Keratinocyte (primary cell): ENCODE data around the gene SPAG6.

Experiments
- EZH2 ChIP-seq: IDR thresholded peaks from one replicate; pipeline ENCODE4 v1.6.1; 2012; ENCODE audit warnings: inconsistent platforms, mild to moderate bottlenecking, low read length, moderate library complexity
- TF ChIP-seq, protein P1 (sequence below), 3 experiments: IDR thresholded peaks in 1 of 3; conservative IDR thresholded peaks in 1 of 3; optimal IDR thresholded peaks in 1 of 3; 2 replicates in 2 of 3; 3 replicates in 1 of 3; pipeline versions ENCODE3 to v1.5.1; 2011; ENCODE audit warnings: low read length in 3 of 3, mild to moderate bottlenecking in 3 of 3, moderate library complexity in 2 of 3, control low read depth in 1 of 3, inconsistent platforms in 1 of 3; ENCODE audit not compliant: insufficient read depth in 2 of 3; ENCODE audit errors: extremely low read depth in 1 of 3

DNA sequence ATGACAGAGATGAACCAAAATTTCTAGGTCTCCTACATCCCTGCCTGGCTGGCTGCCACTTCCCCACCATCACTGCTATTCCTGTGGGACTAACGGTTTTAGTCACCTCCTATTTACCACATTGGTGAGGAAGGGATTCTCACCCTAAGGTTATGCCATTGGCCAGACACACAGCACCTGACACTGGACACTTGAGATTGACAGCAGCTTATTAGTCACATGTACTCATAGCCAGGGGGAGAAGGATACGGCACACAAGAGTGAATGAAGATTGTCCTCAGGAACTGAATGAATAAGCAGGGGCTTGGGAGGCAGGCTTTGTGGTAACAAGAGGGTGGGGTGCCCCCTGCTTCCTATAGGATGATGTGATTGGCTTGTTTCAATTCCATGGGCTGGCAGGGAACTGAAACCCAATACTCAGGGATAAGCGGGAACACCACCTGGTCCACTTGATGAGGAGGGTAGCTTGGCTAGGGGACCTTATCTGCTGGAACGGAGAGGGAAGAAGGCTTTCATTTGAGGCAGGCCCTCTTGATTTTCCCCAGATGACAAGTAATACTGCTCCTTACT lies 99.0 kb downstream of the SPAG6 start:
- TF ChIP-seq, protein P1, sequence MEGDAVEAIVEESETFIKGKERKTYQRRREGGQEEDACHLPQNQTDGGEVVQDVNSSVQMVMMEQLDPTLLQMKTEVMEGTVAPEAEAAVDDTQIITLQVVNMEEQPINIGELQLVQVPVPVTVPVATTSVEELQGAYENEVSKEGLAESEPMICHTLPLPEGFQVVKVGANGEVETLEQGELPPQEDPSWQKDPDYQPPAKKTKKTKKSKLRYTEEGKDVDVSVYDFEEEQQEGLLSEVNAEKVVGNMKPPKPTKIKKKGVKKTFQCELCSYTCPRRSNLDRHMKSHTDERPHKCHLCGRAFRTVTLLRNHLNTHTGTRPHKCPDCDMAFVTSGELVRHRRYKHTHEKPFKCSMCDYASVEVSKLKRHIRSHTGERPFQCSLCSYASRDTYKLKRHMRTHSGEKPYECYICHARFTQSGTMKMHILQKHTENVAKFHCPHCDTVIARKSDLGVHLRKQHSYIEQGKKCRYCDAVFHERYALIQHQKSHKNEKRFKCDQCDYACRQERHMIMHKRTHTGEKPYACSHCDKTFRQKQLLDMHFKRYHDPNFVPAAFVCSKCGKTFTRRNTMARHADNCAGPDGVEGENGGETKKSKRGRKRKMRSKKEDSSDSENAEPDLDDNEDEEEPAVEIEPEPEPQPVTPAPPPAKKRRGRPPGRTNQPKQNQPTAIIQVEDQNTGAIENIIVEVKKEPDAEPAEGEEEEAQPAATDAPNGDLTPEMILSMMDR (optimal IDR thresholded peaks at IDR 0.05 in 1 of 3, IDR thresholded peaks at IDR 0.05 in 1 of 3, conservative IDR thresholded peaks at IDR 0.05 in 1 of 3; ENCODE audit: extremely low read depth in 1 of 3, insufficient read depth in 2 of 3, low read length in 3 of 3), result no peak
- no peak for TF ChIP-seq EZH2
